ENCODE results near the gene GSC2.

GSC2 gene

DNA sequence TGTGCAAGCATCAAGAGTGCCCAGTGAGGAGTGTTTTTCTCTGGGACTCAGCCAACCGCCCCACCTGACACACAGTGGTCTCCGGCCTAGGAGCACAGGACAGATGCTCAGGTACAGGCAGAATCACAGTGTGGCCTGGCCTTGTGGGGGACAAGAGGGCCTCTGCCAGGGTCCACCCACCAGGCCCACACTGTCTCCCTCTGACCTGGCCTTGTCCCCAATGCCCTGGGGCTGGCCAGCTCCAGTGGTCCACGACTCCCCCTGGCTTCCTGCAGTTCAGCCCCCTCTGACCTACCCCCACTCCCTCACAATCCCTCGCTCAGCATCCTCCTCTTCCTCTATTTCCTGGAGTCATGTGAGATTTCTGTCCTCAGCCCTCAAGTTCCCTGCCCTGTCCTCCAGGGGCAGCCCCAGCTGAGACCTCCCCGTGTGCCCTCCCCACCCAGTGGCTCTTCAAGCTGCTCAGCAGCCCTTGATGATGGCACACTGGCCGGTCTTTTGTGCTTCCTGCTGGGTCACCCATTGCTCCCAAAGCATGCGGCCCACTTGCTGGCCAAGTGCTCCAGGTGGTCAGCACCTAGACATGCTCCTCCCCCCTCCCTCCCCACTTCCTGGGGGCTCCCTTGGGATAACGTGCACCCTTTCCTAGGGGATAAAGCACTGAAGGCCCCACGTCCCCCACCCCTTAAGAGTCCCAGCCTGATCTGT lies 17.2 kb downstream of the GSC2 start:
- no peak for DNase-seq

DNA sequence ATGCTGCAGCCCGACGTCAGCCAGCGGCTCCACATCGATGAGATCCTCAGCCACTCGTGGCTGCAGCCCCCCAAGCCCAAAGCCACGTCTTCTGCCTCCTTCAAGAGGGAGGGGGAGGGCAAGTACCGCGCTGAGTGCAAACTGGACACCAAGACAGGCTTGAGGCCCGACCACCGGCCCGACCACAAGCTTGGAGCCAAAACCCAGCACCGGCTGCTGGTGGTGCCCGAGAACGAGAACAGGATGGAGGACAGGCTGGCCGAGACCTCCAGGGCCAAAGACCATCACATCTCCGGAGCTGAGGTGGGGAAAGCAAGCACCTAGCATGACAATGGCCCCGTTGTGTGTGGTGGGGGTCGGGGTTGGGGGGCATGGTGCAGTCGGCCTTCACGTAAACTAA lies 17.9 kb downstream of the GSC2 start:
- DNase-seq, result no peak

DNA sequence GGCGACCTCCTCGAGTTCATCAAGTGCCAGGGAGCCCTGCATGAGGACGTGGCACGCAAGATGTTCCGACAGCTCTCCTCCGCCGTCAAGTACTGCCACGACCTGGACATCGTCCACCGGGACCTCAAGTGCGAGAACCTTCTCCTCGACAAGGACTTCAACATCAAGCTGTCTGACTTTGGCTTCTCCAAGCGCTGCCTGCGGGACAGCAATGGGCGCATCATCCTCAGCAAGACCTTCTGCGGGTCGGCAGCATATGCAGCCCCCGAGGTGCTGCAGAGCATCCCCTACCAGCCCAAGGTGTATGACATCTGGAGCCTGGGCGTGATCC lies 18.4 kb downstream of the GSC2 start:
- no peak for DNase-seq

DNA sequence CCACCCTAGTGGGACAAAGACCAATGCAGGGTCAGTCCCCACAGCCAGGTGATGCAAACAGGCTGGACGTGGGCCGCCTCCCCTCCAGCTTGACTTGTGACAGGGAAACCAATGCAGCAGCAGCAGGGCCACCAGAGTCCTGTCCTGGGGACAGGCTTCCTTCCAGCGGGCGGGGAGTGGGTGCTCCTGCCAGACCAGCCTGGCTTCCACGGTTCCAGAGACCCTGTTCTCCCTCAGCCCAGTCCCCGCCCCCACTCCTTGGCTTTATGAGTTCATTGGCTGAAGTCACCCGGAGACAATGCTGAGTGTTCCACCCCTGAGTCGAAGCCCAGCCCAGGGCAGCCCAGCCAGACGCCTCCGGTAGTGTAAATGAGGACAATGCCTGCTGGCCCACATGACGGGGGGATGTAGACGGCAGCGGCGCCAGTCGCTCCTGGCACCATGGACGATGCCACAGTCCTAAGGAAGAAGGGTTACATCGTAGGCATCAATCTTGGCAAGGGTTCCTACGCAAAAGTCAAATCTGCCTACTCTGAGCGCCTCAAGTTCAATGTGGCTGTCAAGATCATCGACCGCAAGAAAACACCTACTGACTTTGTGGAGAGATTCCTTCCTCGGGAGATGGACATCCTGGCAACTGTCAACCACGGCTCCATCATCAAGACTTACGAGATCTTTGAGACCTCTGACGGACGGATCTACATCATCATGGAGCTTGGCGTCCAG lies 19.0 kb downstream of the GSC2 start, which contains the start of gene TSSK2:
TSSK2 (plus strand) TSS at position 350 of the 726 bp plus-strand sequence; CDS start at position 442, 92 bp downstream.
- DNase-seq, result no peak

DNA sequence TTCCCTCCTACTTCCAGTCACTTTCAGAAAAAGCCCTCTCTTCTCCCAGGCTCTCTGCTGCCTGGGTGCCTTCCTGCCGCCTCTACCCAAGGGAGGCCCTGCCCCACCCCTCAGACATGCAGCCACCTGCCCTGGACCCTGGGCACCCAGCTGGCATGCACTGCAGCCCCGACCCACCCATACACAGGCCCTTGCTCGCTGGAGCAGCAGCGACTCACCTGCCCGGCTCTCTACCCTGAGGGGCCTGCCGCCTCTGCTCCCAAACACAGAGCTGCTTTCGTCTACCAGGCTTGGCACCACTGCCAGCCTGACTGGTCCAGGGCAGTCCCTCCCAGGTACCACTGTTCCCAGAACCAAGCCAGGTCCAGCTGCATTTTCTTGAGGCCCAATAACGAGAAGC lies 20.2 kb downstream of the GSC2 start:
- DNase-seq, result no peak

DNA sequence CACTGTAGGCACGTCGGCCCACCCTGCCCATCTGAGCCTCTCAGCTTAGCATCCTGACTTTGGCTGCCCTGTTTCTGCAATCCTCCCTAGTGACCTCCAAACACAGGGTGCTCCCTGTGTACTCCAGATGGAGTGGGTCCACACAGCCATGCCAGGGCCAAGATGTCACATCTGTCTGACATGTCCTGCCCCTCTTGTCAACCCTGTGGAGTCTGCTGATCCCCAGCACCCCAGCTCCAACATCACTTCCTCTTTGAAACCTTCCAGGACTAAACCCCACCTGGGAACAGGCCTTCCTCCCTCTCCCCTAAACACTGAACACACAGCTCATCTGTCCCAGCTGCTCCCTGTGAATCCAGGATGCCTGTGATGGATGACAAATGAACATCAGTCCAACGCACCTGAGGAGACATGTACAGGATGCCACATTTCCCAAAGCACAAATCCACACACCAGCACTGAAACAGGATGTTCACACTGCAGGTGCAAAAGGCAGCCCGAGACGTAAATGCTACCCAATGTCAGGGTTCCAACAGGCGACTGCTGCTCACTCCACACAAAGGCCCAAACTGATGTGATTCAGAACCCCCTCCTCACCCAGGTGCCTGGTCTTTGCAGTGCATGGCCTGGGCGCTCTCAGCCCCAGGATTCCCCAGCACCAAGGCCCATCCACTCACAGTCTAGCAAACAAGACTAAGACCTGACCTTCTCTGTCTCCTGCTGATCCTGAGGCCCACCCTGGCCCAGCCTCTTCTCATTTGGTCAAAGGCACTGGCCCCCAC lies 21.0 kb downstream of the GSC2 start:
- DNase-seq, result no peak

DNA sequence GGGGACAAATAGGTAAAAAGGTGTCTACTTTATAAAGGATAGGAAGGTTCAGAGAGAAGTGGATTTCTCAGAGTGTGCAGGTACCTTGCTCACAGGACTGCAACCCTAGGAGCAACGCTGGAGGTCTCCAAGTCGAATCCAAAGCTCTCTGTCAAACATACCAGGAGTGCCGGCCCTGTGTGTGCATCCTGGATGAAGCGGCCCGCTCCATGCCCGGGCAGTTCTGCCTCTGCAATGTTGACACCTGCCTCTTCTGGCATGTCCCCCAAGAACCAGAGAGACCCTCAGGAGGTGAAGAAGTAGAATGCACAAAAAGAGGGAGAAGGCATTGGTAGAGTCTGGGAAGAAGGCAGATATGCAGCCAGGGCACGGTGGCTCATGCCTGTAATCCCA lies 22.1 kb downstream of the GSC2 start:
- no peak for DNase-seq

DNA sequence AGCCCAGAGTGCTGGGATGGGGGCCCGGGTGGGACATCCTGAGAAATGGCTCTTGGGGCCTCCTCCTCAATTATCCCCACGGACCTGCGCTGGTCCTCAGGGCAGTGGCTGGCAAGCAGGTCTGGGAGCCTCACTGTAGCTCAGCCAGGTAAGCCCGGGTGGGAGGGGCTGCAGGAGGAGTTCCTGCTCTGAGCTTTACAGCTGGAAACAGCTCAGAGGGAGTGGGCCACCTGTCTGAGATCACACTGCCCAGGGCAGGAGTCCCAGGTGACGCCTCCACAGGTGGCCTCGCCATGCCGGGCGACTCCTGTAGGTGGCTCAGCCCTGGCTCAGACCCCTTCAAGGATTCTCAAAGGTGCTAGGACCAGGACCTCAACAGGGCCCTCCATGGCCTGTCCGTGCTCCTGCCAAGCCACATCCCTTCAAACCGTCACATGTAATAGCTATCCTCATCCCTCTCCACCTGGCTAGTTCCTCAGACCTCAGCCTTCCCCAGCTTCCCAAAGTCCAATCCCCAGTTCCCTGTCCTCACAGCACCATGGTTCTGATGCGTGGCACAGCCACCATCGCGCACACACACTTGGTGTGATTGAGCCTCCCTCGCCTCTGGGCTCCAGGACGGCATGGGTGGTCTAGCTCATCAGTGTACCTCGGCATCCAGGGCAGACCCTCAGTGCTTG lies 22.6 kb downstream of the GSC2 start:
- DNase-seq, result peak in 1 of 2 experiments; percentile 24

DNA sequence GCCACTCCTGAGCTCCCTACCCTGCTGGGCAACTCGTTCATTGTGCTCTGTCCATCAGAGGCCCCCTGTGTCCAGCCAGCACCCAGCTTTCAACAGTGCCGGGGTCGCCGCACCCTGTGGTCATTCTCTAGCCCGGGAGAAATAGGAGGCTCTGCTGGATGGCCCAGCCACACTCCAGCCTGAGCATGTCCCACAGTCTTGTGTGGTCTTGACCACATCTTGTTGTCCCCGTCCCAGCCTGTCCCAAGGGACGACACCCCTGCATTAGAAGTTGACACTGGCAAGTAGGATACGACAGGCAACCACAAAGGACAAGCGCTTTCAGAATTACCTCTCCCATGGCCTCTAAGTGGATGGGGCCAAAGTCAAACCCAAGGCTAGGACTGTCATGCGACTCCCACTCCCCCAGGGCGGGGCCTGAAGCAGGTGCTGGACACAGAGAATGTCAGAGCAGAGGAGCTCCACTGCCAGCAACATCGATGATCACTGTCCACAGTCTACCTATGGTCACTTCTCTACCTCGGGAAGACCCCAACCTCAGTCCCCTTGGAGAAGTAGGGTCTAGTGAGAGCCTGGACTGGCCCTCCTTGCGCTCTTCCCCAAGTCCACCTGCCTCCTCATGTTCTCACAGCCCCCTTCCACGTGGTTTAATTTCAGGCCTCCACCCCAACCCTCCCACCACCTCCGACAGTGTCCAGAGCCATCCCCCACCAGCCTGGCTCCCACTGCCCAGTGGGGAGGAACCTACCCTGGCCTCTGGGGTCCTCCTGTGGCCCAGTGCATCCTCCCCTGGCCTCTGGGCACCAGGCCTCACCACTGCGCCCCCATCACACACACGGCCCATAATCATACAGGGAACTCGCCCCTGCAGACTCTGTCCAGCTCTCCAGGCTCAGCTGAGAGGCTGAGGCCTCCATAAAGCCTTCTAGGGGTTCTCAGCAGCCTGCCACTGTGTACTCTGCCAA lies 23.5 kb downstream of the GSC2 start:
- DNase-seq, result no peak

DNA sequence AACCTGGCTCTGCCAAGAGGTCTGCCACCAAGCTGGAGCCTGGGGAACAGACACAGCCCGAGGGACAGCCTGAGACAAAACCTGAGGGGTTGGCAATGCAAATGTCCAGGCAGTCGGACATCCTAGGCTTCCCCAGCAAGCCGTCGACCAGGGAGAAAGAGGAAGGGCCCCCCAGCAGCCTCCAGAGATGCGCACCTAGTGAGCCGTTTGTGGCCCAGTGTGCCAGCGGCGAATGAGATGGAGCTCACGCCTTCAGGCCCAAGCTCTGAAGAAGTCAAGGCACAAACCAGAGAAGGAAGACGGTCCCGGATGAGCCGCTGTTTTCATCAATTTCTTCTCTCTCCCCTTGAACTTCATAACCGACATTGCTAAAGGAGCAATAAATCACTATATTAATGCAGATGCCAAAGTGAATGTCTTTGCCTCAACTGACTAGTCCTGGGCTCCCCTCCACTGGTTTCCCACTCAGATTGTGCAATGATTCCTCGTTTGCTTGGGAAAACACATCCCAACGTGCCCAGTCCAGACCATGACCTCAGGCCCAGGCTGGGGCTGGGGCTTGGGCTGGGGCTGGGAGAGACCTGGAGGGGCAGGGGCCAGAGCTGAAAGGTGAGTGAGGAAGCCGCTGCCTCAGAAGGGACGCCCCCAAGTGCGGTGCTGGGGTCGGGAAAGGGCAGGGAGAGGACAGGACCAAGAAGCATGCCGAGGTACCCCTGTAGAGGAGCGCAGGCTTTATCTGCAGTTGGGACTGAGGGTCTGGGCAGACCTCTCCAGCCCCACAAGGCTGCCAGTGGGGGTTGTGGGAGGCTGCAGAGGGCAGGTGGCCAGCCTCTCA lies 24.4 kb downstream of the GSC2 start:
- DNase-seq, result no peak

DNA sequence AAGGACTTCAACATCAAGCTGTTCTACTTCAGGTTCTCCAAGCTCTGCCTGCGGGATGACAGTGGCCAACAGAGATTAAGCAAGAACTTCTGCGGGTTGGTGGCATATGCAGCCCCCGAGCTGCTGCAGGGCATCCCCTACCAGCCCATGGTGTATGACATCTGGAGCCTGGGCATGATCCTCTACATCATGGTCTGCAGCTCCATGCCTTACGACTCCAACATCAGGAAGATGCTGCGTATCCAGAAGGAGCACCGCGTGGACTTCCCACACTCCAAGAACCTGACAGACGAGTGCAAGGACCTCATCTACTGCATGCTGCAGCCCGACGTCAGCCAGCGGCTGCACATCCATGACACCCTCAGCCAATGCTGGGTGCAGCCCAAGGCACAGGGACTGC lies 25.1 kb downstream of the GSC2 start:
- DNase-seq, result no peak

DNA sequence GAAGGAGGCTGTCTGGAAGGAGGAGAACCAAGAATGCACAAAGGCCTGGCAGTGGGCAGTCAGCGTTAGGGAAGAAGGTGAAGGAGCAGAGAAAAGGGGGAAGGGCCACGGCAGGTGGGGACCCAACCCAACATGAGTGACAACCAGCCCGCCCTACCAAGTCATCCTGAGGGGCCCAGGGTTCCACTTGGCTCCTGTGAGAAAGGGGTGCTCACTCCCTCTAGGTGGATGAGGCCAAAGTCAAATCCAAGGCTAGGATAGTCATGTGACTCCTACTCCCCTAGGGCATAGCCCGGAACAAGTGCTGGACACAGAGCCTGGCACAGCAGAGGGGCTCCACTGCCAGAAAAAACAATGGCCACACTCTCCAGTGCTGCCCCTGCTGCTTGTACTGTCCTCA lies 25.7 kb downstream of the GSC2 start:
- no peak for DNase-seq

DNA sequence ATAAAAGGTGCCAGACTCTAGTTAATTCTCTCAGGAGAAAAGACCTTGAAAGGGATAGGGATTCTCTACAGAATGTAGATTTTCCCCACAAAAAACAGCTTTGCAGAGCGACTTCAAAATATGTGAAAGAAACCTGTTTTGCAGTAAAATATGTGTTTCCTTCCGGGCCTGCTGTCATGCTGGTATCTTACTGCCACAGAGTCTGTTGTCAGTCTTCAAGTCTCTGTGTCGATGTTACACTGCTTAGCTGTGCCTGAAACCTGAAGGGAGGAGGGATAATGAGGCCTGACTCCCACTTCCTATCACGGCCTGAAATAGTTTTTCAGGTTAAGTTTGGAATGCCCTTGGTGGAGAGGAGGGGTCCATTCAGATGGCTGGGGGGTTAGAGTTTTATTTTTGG lies 26.2 kb downstream of the GSC2 start:
- no peak for DNase-seq

DNA sequence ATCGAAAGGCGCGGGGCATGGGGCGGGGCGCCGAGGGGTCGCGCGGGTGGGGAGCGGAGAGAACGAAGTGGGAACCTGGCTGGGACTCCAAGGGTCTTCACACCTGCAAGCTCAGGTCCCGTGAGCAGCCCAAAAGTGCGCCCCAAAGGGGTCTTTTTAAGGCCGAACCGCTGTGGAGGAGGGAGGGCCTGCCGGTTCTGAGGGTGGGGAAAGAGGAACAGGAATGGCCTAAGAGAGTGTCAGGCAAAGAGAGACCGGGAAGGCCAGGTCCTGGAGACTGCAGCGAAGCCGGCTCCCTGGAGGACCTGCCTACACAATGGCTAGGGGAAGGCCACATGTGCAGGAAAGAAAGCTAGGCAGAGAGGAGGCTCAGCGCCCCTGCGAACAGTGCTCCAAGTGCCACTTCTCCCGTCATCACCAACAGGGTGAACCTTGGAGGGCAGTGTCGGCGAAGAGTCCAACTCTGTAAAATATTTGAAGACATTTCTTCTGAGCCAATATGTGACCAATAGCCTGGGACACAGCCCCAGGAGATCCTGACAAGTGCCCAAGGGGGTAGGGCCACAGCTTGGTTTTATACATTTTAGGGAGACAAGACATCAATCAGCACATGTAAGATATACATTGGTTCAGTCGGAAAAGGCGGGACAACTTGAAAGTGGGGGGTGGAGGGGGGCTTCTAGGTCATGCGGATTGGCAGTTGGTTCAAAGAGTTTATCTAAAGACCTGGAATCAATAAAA lies 27.2 kb downstream of the GSC2 start:
- peak in 1 of 2 experiments; percentile 45 for DNase-seq

DNA sequence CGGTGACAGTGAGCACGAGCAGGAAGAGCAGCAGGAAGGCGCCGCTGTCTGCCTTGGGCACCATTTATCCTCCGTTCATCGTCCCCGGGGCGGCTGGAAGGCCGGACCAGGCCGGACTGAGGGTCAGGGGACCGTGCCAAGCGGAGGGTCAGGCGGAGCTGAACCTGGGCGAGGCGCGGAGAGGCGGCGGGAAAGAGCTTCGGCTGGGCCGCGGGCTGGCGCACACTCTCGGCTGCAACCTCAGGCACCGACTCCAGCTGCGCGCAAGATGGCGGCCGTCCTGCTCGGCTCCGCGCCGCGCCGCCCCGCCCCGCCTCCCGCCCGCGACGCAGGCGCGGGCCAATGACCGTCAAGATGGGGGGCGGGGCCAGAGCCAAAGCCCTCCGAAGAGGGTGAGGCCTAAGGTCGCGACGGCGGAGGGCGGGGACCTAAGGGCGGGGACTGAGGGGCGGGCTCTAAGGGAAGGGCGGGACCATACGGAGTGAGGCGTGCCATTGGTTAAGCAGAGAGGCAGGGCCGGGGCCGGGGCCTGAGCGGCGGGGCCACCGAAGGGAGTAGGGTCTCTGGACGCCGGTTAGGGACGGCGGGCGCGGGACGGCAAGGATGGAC lies 27.8 kb downstream of the GSC2 start, which contains the start of gene DGCR2:
DGCR2 (minus strand) TSS at position 270 of the 609 bp plus-strand sequence; CDS start at position 64, 206 bp downstream.
- DNase-seq, result peak; percentile 80 to 96

DNA sequence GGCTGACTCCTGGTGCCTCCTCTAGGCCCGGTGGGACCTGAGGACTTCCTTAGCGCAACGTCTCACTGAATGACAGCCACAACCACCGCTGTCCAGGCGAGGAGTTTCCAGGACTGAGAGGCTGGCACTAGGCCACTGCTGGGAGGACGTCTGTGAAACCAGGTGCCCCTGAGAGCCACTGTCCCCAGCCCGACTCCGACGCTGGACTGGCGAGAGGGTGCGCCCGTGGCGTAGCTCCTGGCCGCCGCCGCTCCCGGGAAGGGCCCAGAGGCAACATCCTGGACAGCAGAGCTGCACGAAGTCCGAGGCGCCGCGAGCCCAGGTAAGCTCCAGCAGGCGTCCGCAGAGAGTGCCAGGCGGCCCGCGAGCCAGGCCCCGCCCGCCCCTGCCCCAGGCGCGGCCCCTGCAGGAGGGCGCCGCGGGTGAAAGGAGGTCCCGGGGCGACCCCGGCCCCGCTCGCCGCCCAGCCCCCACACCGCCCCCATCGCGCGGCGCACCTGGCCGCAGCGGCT lies 28.4 kb downstream of the GSC2 start:
- DNase-seq, result peak in 1 of 2 experiments; percentile 34

DNA sequence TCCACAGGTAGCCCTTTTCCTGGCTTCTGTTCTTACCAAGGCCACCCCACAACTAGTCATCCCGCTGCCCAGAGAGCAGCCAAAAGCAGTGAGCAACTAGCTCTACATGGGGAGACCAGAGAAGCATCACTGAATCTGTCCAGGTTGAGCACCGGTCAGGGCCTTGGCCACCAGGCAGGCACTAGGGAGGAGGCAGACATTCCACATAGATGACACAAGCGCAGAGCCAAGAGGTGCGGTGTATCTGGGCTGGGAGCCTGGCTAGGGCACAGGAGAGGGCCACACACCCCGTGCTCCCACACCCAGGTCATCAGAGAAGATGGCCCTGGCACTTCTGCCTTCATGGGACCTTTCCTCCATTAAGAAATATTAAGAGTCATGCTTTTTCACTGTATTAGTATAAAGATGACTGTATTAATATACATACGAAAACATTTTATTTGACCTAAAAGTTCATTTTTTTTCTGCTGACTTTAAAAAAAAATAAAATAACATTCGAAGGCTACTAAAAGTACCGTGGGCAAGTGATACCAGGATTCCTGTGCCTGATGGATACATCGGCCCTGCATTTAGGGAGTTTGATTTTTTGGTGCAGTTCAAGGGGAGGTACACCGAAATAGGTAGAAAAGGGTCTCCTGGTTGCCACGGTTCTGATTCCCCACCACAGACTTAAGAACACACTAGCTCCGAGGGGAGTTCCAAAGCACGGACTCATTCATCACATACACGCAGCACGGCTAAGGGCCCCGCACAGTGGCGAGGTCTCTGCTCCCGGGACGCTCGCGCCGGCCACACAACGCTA lies 29.1 kb downstream of the GSC2 start:
- no peak for DNase-seq

DNA sequence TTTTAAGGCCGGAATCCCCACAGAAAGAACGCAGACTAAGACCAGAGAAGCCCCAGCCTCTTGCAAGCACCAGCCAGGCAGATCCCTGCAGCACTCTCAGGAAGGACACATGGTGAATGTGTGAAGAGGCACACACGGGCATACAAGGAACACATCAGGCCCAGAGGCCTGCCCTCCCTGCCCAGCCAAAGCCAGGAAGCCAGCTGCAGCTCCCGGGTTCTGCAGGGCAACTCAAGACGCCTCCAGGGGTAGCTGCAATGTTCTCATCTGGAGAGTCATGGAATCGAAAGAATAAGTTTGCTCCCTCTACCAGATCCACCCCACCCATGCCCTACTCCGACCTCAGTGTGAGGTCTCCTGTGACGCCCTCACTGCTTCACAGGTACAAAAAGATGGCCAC lies 30.1 kb downstream of the GSC2 start:
- no peak for DNase-seq

Measured in NCI-H526 (cell line).